CD14-positive monocyte (primary cell): ENCODE results near the gene GPR37. TPM values are rescaled to one million over a fixed set of nuclear protein-coding genes. Genes with fewer than 3 reads are reported as not detected.

Experiments used
- DNase-seq, 3 donors: peaks; one replicate each; pipeline ENCODE4 v3.0.0-alpha.2; 2011 to 2022
- H2AFZ ChIP-seq: 2 replicates; pipeline ENCODE4 v1.6.0; 2012; ENCODE audit warnings: mild to moderate bottlenecking, low read depth, low read length, inconsistent platforms; ENCODE audit not compliant: insufficient read depth, poor library complexity, severe bottlenecking
- H3K27ac ChIP-seq, 2 donors: 1 replicate in 1 of 2; 2 replicates in 1 of 2; pipeline ENCODE4 v1.5.1; 2012 to 2013; ENCODE audit warnings: low read length in 2 of 2, control low read depth in 1 of 2, inconsistent platforms in 1 of 2, low read depth in 1 of 2, mild to moderate bottlenecking in 1 of 2
- H3K27me3 ChIP-seq, 2 donors: one replicate each; pipeline versions ENCODE4 v1.6.0 to v1.6.1; 2011 to 2013; ENCODE audit warnings: low read length in 2 of 2; ENCODE audit not compliant: control insufficient read depth in 2 of 2, insufficient read depth in 2 of 2
- H3K36me3 ChIP-seq, 2 donors: replicated peaks in 1 of 2; 1 replicate in 1 of 2; 2 replicates in 1 of 2; pipeline versions ENCODE4 v1.5.1 to v1.6.1; 2012 to 2013; ENCODE audit warnings: low read length in 2 of 2, control low read depth in 1 of 2, inconsistent platforms in 1 of 2, mild to moderate bottlenecking in 1 of 2; ENCODE audit not compliant: insufficient read depth in 2 of 2, control insufficient read depth in 1 of 2
- H3K4me1 ChIP-seq, 2 donors: 1 replicate in 1 of 2; 2 replicates in 1 of 2; pipeline versions ENCODE4 v1.5.1 to v1.6.1; 2012 to 2013; ENCODE audit warnings: low read length in 2 of 2, control low read depth in 1 of 2, inconsistent platforms in 1 of 2, mild to moderate bottlenecking in 1 of 2, moderate library complexity in 1 of 2; ENCODE audit not compliant: insufficient read depth in 2 of 2, control insufficient read depth in 1 of 2
- H3K4me2 ChIP-seq: replicated peaks from 2 replicates; pipeline ENCODE3; 2012; ENCODE audit warnings: low read length, moderate library complexity, mild to moderate bottlenecking; ENCODE audit not compliant: poor library complexity, severe bottlenecking; ENCODE audit errors: extremely low read depth
- H3K4me3 ChIP-seq, 3 experiments: fragments of 200-600 bp in 1 of 3; sonication (generic) in 1 of 3; replicated peaks in 1 of 3; 1 replicate in 2 of 3; 2 replicates in 1 of 3; pipeline ENCODE4 v1.5.1; 2011 to 2013; ENCODE audit warnings: low read length in 3 of 3, mild to moderate bottlenecking in 3 of 3, control low read depth in 2 of 3, low read depth in 2 of 3, inconsistent platforms in 1 of 3, moderate library complexity in 1 of 3
- H3K79me2 ChIP-seq: 2 replicates; pipeline ENCODE4 v1.6.0; 2012; ENCODE audit warnings: mild to moderate bottlenecking, control low read depth, inconsistent platforms, low read length, moderate library complexity; ENCODE audit not compliant: insufficient read depth
- H3K9ac ChIP-seq: 2 replicates; pipeline ENCODE4 v1.6.0; 2017; ENCODE audit warnings: low read length, mild to moderate bottlenecking; ENCODE audit not compliant: insufficient read depth, poor library complexity, severe bottlenecking
- H3K9me3 ChIP-seq, 2 donors: replicated peaks in 1 of 2; 1 replicate in 1 of 2; 2 replicates in 1 of 2; pipeline versions ENCODE4 v1.5.1 to v1.6.1; 2012 to 2013; ENCODE audit warnings: low read length in 2 of 2, control low read depth in 1 of 2; ENCODE audit not compliant: control insufficient read depth in 1 of 2, insufficient read depth in 1 of 2
- H4K20me1 ChIP-seq: 2 replicates; pipeline ENCODE4 v1.6.0; 2012; ENCODE audit warnings: mild to moderate bottlenecking, low read length, control low read depth, moderate library complexity; ENCODE audit not compliant: insufficient read depth
- H3K27ac Mint-ChIP-seq, 7 donors: one replicate each; pipeline ENCODE4 v1.8.0; 2020; ENCODE audit warnings: mild to moderate bottlenecking in 7 of 7, mixed read lengths in 7 of 7, moderate library complexity in 6 of 7, inconsistent platforms in 2 of 7
- H3K27me3 Mint-ChIP-seq, 3 donors: one replicate each; pipeline ENCODE4 v1.8.0; 2021 to 2022; ENCODE audit warnings: low read depth in 3 of 3, mild to moderate bottlenecking in 3 of 3, mixed read lengths in 3 of 3, moderate library complexity in 3 of 3, inconsistent platforms in 1 of 3
- H3K36me3 Mint-ChIP-seq, 2 donors: one replicate each; pipeline ENCODE4 v1.8.0; 2020; ENCODE audit warnings: mixed read lengths in 2 of 2, inconsistent platforms in 1 of 2, mild to moderate bottlenecking in 1 of 2
- H3K4me1 Mint-ChIP-seq: one replicate; pipeline ENCODE4 v1.8.0; 2020; ENCODE audit warnings: mild to moderate bottlenecking, mixed read lengths
- H3K4me3 Mint-ChIP-seq, 2 donors: one replicate each; pipeline ENCODE4 v1.8.0; 2020; ENCODE audit warnings: mild to moderate bottlenecking in 2 of 2, mixed read lengths in 2 of 2, moderate library complexity in 1 of 2
- H3K9me3 Mint-ChIP-seq, 7 donors: one replicate each; pipeline ENCODE4 v1.8.0; 2020 to 2022; ENCODE audit warnings: mixed read lengths in 7 of 7, mild to moderate bottlenecking in 6 of 7, moderate library complexity in 6 of 7, inconsistent platforms in 2 of 7
- CTCF ChIP-seq: fragments of 200-600 bp; IDR thresholded peaks from one replicate; pipeline ENCODE4 v1.8.0; 2022; ENCODE audit warnings: antibody characterized with exemption, mild to moderate bottlenecking
- WGBS: methylation state at CpG from one replicate; pipeline ENCODE4 v1.1.5; 2013; ENCODE audit warnings: missing lambda C conversion rate; ENCODE audit not compliant: insufficient coverage; 5-methylcytosine and 5-hydroxymethylcytosine counted together
- intact Hi-C, 2 donors: fragments of 100-400 bp; cut with micrococcal nuclease; formaldehyde crosslinking; loops; one replicate each; pipeline versions ENCODE4 v1.15.0 to v1.15.1; 2023
- polyA plus RNA-seq, 3 donors: library from polyadenylated mRNA; depleted of rRNA in 1 of 3; unstranded in 2 of 3; stranded (reverse) in 1 of 3; fragments of 300-500 nt in 2 of 3; fragments of >200 nt in 1 of 3; fragmentation: Illumina TruSeq in 2 of 3; gene quantifications; 1 replicate in 2 of 3; 2 replicates in 1 of 3; pipeline ENCODE4 v1.2.3, GENCODE V29; 2012 to 2021

GPR37 gene
- polyA plus RNA-seq, 3 donors, result not detected

- 100% methylated on average over 1 of the region's 2 CpGs for WGBS
- Mint-ChIP-seq H3K9me3 (no peaks in the 10 kb centered on the region), H3K27ac (no peak overlapping the region), H3K27me3 (peaks cover 0 to 10% (median 2%) of the 10 kb centered on the region in 3 donors), H3K36me3 (no peaks in the 10 kb centered on the region), H3K4me1 (no peaks in the 10 kb centered on the region), H3K4me3 (no peak overlapping the region)
- no peak for DNase-seq
- Histone ChIP-seq H2AFZ (no peak overlapping the region), H3K9ac (no peak overlapping the region), H3K36me3 (no peaks in the 10 kb centered on the region), H4K20me1 (no peaks in the 10 kb centered on the region), H3K9me3 (no peaks in the 10 kb centered on the region), H3K27me3 (no peaks in the 10 kb centered on the region), H3K4me1 (no peaks in the 10 kb centered on the region), H3K4me2 (no peak overlapping the region), H3K4me3 (no peak overlapping the region), H3K27ac (no peak overlapping the region), H3K79me2 (no peaks in the 10 kb centered on the region)
- intact Hi-C loops, result no loop called here
- no peak for TF ChIP-seq CTCF
These were observed 15.8 kb upstream of the GPR37 start for GRCh38 chr7:124781418-124781817.

- no peak for DNase-seq
- Histone ChIP-seq H3K27me3 (no peaks in the 10 kb centered on the region), H3K4me2 (no peak overlapping the region), H3K4me3 (no peak overlapping the region), H2AFZ (no peak overlapping the region), H3K79me2 (no peaks in the 10 kb centered on the region), H3K27ac (no peak overlapping the region), H3K9ac (no peak overlapping the region), H3K36me3 (no peaks in the 10 kb centered on the region), H3K4me1 (no peaks in the 10 kb centered on the region), H4K20me1 (no peaks in the 10 kb centered on the region), H3K9me3 (no peaks in the 10 kb centered on the region)
- Mint-ChIP-seq H3K36me3 (no peaks in the 10 kb centered on the region), H3K4me1 (no peaks in the 10 kb centered on the region), H3K9me3 (no peaks in the 10 kb centered on the region), H3K27me3 (peaks cover 0 to 10% (median 2%) of the 10 kb centered on the region in 3 donors), H3K4me3 (no peak overlapping the region), H3K27ac (no peak overlapping the region)
- no peak for TF ChIP-seq CTCF
- WGBS, result no CpG with 5 or more reads among the region's 1 CpG
- intact Hi-C loops, result no loop called here
These were observed 15.0 kb upstream of the GPR37 start for GRCh38 chr7:124780608-124781007.
